Astrocyte (in vitro differentiated cells and primary cell): ENCODE measurements around the gene SETD4.

ENCODE experiments used
- EZH2 ChIP-seq: IDR thresholded peaks from 2 replicates; pipeline ENCODE4 v1.6.1; 2012; ENCODE audit warnings: mild to moderate bottlenecking, low read length, inconsistent platforms; ENCODE audit not compliant: insufficient read depth
- TF ChIP-seq, protein P1 (sequence below): IDR thresholded peaks from 2 replicates; pipeline ENCODE4 v1.5.1; 2011; ENCODE audit warnings: low read depth, mild to moderate bottlenecking, inconsistent platforms, low read length, moderate library complexity; ENCODE audit not compliant: insufficient read depth

DNA sequence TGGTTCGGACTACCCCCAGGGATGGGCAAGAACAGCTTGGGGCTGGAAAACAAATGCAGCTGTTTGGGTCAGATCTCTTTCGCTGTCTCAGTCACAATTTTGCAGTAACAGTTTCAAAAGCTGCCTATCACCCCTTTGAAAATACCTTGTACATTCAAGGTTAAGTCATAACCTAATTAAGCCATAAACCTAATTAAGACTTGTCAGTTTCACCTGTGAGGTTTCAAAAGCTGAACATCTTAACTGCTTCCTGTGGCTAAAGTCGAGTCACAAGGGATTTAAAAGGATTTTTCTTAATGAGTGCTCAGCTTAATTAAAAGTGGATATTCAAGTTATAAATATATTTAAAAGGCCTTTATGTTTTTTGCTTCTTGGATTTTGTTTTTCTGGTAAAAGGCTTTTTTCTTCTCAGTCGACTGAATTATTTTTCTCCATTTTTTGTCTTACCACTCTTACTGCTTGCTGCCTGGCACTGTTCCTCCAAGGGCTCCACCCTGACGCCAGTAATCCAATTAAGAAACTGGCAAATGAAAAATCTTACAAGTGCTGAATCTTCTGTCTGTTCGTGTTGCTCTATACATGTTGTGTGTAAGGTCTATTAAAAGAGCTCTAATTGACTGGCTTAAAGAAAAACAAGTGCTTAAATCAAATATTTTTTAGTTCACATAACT is 40.8 kb upstream of the SETD4 start:
- TF ChIP-seq, protein P1, sequence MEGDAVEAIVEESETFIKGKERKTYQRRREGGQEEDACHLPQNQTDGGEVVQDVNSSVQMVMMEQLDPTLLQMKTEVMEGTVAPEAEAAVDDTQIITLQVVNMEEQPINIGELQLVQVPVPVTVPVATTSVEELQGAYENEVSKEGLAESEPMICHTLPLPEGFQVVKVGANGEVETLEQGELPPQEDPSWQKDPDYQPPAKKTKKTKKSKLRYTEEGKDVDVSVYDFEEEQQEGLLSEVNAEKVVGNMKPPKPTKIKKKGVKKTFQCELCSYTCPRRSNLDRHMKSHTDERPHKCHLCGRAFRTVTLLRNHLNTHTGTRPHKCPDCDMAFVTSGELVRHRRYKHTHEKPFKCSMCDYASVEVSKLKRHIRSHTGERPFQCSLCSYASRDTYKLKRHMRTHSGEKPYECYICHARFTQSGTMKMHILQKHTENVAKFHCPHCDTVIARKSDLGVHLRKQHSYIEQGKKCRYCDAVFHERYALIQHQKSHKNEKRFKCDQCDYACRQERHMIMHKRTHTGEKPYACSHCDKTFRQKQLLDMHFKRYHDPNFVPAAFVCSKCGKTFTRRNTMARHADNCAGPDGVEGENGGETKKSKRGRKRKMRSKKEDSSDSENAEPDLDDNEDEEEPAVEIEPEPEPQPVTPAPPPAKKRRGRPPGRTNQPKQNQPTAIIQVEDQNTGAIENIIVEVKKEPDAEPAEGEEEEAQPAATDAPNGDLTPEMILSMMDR = no peak
- no peak for TF ChIP-seq EZH2
